K562 (cell line): ENCODE data around the gene CD164L2. TPM values are rescaled to one million over a fixed set of nuclear protein-coding genes. Genes with fewer than 3 reads are reported as not detected.

Source experiments
- BCLAF1 ChIP-seq, 2 experiments: fragments of 450-650 bp in 1 of 2; IDR thresholded peaks; 2 replicates each; pipeline ENCODE4 v1.6.1; 2011 to 2017; ENCODE audit warnings: low read depth in 2 of 2, antibody characterized with exemption in 1 of 2, borderline replicate concordance in 1 of 2, low read length in 1 of 2, mild to moderate bottlenecking in 1 of 2, mixed read lengths in 1 of 2; ENCODE audit not compliant: control insufficient read depth in 1 of 2
- MBD2 ChIP-seq: sonication (generic); IDR thresholded peaks from 2 replicates; pipeline ENCODE4 v1.6.1; 2016; ENCODE audit warnings: low read depth, borderline replicate concordance
- MXD1 ChIP-seq: fragments of 250-450 bp; sonication (Bioruptor Pico); IDR thresholded peaks from 2 replicates; pipeline ENCODE4 v1.8.0; 2021; ENCODE audit warnings: borderline replicate concordance, mild to moderate bottlenecking, moderate library complexity; ENCODE audit not compliant: poor library complexity, severe bottlenecking
- NR0B1 ChIP-seq: fragments of 450-650 bp; IDR thresholded peaks from one replicate; pipeline ENCODE4 v1.6.1; 2018; ENCODE audit warnings: mild to moderate bottlenecking, moderate library complexity; ENCODE audit not compliant: partially characterized antibody
- PML ChIP-seq: IDR thresholded peaks from 2 replicates; pipeline ENCODE4 v1.6.1; 2012; ENCODE audit warnings: low read length, inconsistent platforms
- SMAD2 ChIP-seq: fragments of 150-350 bp; IDR thresholded peaks from 2 replicates; pipeline ENCODE4 v1.6.1; 2014; ENCODE audit warnings: low read depth, mild to moderate bottlenecking, low read length
- TRIM28 ChIP-seq: fragments of 450-650 bp; IDR thresholded peaks from 2 replicates; pipeline ENCODE4 v1.6.1; 2017
- ZNF551 ChIP-seq: fragments of 250-450 bp; sonication (Bioruptor Pico); IDR thresholded peaks from 2 replicates; pipeline ENCODE4 v1.5.0; 2021; ENCODE audit warnings: mild to moderate bottlenecking, moderate library complexity
- ZNF586 ChIP-seq: fragments of 450-650 bp; formaldehyde crosslinking; conservative IDR thresholded peaks from 2 replicates; pipeline ENCODE4 v1.4.0; 2020; ENCODE audit warnings: mild to moderate bottlenecking, moderate library complexity
- polyA plus RNA-seq, 8 experiments: library from polyadenylated mRNA; depleted of rRNA in 4 of 8; stranded (reverse) in 5 of 8; unstranded in 3 of 8; fragments of >200 nt; fragmentation: Nextera tagmentation in 2 of 8; fragmentation: Illumina TruSeq in 1 of 8; extraction: Ambion mirVana in 2 of 8; extraction: Trizol in 1 of 8; gene quantifications; 2 replicates each; pipeline versions ENCODE4 v1.2.1 to v1.2.3, GENCODE V29; 2011 to 2014; ENCODE audit warnings: inconsistent platforms in 1 of 8, missing spikeins in 1 of 8
- total RNA-seq, 7 experiments: library from RNA; depleted of rRNA in 6 of 7; stranded (reverse); fragments of >200 nt in 6 of 7; fragmentation: Illumina TruSeq in 2 of 7; extraction: Trizol in 2 of 7; gene quantifications; 2 replicates each; pipeline versions ENCODE4 v1.2.1 to v1.2.3, GENCODE V29; 2011 to 2021; ENCODE audit warnings: low replicate concordance in 1 of 7
- TF ChIP-seq, protein P1 (sequence below): sonication (generic); IDR thresholded peaks from 2 replicates; pipeline ENCODE4 v1.6.1; 2016

The CD164L2 gene
- total and polyA plus RNA-seq, 9 of the 15 experiments (the other 6 are each of a cell fraction or from before 2014, with no cell fraction given) = 0.08 to 0.92 (median 0.38) TPM; not detected in 1

DNA sequence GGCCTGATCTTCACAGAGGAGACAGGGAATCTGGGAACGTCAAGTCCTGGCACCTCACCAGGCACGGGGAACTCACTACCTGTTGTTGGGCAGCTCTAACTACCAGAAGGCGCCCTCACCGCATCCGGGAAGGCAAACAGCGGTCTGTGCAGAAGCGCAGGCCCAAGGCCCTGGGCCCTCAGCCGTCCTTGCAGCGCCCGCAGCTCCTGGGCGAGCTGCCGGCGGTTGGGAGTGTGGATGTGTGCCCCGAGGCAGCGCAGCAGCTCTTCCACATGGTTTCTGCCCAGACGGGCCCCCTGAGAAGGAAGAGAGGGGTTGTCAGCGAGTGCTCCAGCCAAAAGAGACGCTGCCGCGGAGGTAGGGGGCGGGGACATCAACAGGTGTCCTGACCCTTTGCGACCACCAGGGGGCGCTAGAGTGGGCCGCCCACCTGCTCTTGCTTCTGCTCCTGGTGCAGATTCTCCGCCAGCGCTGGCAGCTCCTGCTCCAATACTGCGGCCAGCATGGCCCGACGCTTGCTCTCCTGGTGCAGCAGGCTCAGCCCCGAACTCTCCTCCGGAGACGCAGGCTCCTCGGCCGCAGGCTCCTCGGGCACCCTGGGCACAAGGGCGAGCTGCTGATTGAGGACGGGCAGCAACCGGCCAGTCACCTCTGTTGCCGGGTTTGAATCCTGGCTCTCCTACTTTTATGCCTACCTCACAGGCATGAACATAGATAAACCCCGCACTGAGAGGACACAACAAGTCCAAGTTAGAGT, 25.7 kb downstream of the CD164L2 start (continued):
- TF ChIP-seq ZNF551 (no peak), SMAD2 (no peak), BCLAF1 (IDR thresholded peaks at IDR 0.05; ENCODE audit: borderline replicate concordance in 1 of 2, control insufficient read depth in 1 of 2, low read depth in 2 of 2, low read length in 1 of 2) (no peak), ZNF586 (CRISPR knock-in tag) (no peak), MBD2 (no peak), PML (no peak), TRIM28 (no peak), MXD1 (no peak), NR0B1 (no peak)
- TF ChIP-seq, protein P1, sequence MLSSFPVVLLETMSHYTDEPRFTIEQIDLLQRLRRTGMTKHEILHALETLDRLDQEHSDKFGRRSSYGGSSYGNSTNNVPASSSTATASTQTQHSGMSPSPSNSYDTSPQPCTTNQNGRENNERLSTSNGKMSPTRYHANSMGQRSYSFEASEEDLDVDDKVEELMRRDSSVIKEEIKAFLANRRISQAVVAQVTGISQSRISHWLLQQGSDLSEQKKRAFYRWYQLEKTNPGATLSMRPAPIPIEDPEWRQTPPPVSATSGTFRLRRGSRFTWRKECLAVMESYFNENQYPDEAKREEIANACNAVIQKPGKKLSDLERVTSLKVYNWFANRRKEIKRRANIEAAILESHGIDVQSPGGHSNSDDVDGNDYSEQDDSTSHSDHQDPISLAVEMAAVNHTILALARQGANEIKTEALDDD = no peak
